IMR-90 (cell line): Measurements from ENCODE around the gene SLAMF1. TPM values are rescaled to one million over a fixed set of nuclear protein-coding genes. Genes with fewer than 3 reads are reported as not detected.

ENCODE experiments used
- ATAC-seq: fragments of 200-7000 bp; cut with Tn5 transposase; 2 replicates; pipeline ENCODE4 v1.9.1; 2020; ENCODE audit warnings: low read depth, mild to moderate bottlenecking, moderate library complexity
- BruUV-seq: library from RNA; stranded (reverse); fragments of 400-500 nt; replicated peaks from 2 replicates; lab custom pipeline; 2021; lab: Mats Ljungman, UMichigan
- CTCF ChIA-PET: fragments of 300-600 bp; formaldehyde crosslinking; extraction: SDS; loops from one replicate; lab custom pipeline; 2021; ENCODE audit warnings: antibody characterized with exemption; lab: Yijun Ruan, JAX
- POLR2A ChIA-PET: fragments of 300-600 bp; sonication (Branson Sonifier 250); formaldehyde crosslinking; loops from one replicate; lab custom pipeline; 2022; ENCODE audit warnings: antibody characterized with exemption; ENCODE audit not compliant: unreplicated experiment; lab: Charles Lee
- DNase-seq: peaks from one replicate; pipeline ENCODE4 v3.0.0; 2013
- H2AFZ ChIP-seq: replicated peaks from 2 replicates; pipeline ENCODE3; 2013; ENCODE audit warnings: low read length, mild to moderate bottlenecking; ENCODE audit not compliant: poor library complexity
- H2AK5ac ChIP-seq: 2 replicates; pipeline ENCODE4 v1.6.1; 2013; ENCODE audit warnings: low read depth, low read length, inconsistent platforms
- H2AK9ac ChIP-seq: replicated peaks from 2 replicates; pipeline ENCODE3; 2013; ENCODE audit warnings: mild to moderate bottlenecking, low read depth, low read length, moderate library complexity; ENCODE audit not compliant: poor library complexity
- H2BK120ac ChIP-seq: 2 replicates; pipeline ENCODE4 v1.6.1; 2013; ENCODE audit warnings: low read depth, low read length, inconsistent platforms
- H2BK15ac ChIP-seq: 3 replicates; pipeline ENCODE4 v1.6.1; 2013; ENCODE audit warnings: low read depth, low read length, inconsistent platforms
- H2BK20ac ChIP-seq: 2 replicates; pipeline ENCODE4 v1.6.1; 2013; ENCODE audit warnings: low read depth, mild to moderate bottlenecking, inconsistent platforms, low read length, moderate library complexity
- H2BK5ac ChIP-seq: 2 replicates; pipeline ENCODE4 v1.6.1; 2013; ENCODE audit warnings: mild to moderate bottlenecking, low read depth, low read length, inconsistent platforms; ENCODE audit not compliant: poor library complexity, severe bottlenecking
- H3K14ac ChIP-seq: replicated peaks from 2 replicates; pipeline ENCODE4 v1.6.1; 2013; ENCODE audit warnings: low read depth, low read length, inconsistent platforms
- H3K18ac ChIP-seq: 2 replicates; pipeline ENCODE4 v1.6.1; 2013; ENCODE audit warnings: low read depth, low read length, control low read depth
- H3K23ac ChIP-seq: 2 replicates; pipeline ENCODE4 v1.6.1; 2013; ENCODE audit warnings: low read depth, low read length, inconsistent platforms
- H3K27ac ChIP-seq: 2 replicates; pipeline ENCODE4 v1.5.1; 2013; ENCODE audit warnings: mild to moderate bottlenecking, control low read depth, low read length; ENCODE audit not compliant: insufficient read depth
- H3K27me3 ChIP-seq: 2 replicates; pipeline ENCODE4 v1.6.1; 2013; ENCODE audit warnings: low read length; ENCODE audit not compliant: control insufficient read depth, insufficient read depth
- H3K36me3 ChIP-seq: 2 replicates; pipeline ENCODE4 v1.6.1; 2013; ENCODE audit warnings: low read length, mixed read lengths; ENCODE audit not compliant: control insufficient read depth, insufficient read depth
- H3K4ac ChIP-seq: 2 replicates; pipeline ENCODE4 v1.6.1; 2013; ENCODE audit warnings: low read depth, low read length, inconsistent platforms
- H3K4me1 ChIP-seq: 2 replicates; pipeline ENCODE4 v1.6.1; 2013; ENCODE audit warnings: low read length, mixed read lengths; ENCODE audit not compliant: control insufficient read depth, insufficient read depth
- H3K4me2 ChIP-seq: 2 replicates; pipeline ENCODE4 v1.6.1; 2013; ENCODE audit warnings: low read depth, mild to moderate bottlenecking, control low read depth, low read length, moderate library complexity
- H3K4me3 ChIP-seq: 2 replicates; pipeline ENCODE4 v1.5.1; 2013; ENCODE audit warnings: low read depth, mild to moderate bottlenecking, control low read depth, low read length, moderate library complexity; ENCODE audit not compliant: insufficient read depth
- H3K56ac ChIP-seq: 2 replicates; pipeline ENCODE4 v1.6.1; 2013; ENCODE audit warnings: low read length, inconsistent platforms; ENCODE audit not compliant: insufficient read depth; ENCODE audit errors: extremely low read depth
- H3K79me1 ChIP-seq, 2 experiments: 2 replicates each; pipeline ENCODE4 v1.6.1; 2013; ENCODE audit warnings: low read length in 2 of 2, inconsistent platforms in 1 of 2, low read depth in 1 of 2
- H3K9ac ChIP-seq: 2 replicates; pipeline ENCODE4 v1.6.1; 2013; ENCODE audit warnings: low read depth, low read length, control low read depth
- H3K9me1 ChIP-seq: 2 replicates; pipeline ENCODE4 v1.6.1; 2013; ENCODE audit warnings: low read length, inconsistent platforms; ENCODE audit not compliant: insufficient read depth
- H3K9me3 ChIP-seq: 2 replicates; pipeline ENCODE4 v1.6.1; 2013; ENCODE audit warnings: low read length; ENCODE audit not compliant: control insufficient read depth, insufficient read depth
- H4K20me1 ChIP-seq: 2 replicates; pipeline ENCODE4 v1.6.1; 2013; ENCODE audit warnings: low read length, inconsistent platforms; ENCODE audit not compliant: insufficient read depth
- H4K5ac ChIP-seq: 2 replicates; pipeline ENCODE4 v1.6.1; 2013; ENCODE audit warnings: mild to moderate bottlenecking, low read depth, low read length, control low read depth
- H4K8ac ChIP-seq, 2 experiments: 2 replicates each; pipeline ENCODE4 v1.6.1; 2013; ENCODE audit warnings: low read depth in 2 of 2, low read length in 2 of 2, control low read depth in 1 of 2, inconsistent platforms in 1 of 2
- H4K91ac ChIP-seq: 2 replicates; pipeline ENCODE4 v1.6.1; 2013; ENCODE audit warnings: low read depth, low read length, inconsistent platforms; ENCODE audit not compliant: insufficient read depth
- BHLHE40 ChIP-seq: fragments of 150-350 bp; IDR thresholded peaks from 2 replicates; pipeline ENCODE4 v1.6.1; 2016; ENCODE audit warnings: mild to moderate bottlenecking, low read depth, low read length
- CEBPB ChIP-seq: IDR thresholded peaks from 2 replicates; pipeline ENCODE4 v1.6.1; 2012; ENCODE audit warnings: low read depth, low read length, improper control_type of control experiment
- CHD1 ChIP-seq: IDR thresholded peaks from 2 replicates; pipeline ENCODE4 v1.6.1; 2012; ENCODE audit warnings: low read depth, low read length, improper control_type of control experiment
- CTCF ChIP-seq: conservative IDR thresholded peaks from 2 replicates; pipeline ENCODE4 v1.5.1; 2012; ENCODE audit warnings: mild to moderate bottlenecking, low read depth, low read length, improper control_type of control experiment
- ELK1 ChIP-seq: fragments of 150-350 bp; IDR thresholded peaks from 2 replicates; pipeline ENCODE4 v1.6.1; 2016; ENCODE audit warnings: low read depth, mild to moderate bottlenecking, low read length, moderate library complexity, borderline replicate concordance
- FOS ChIP-seq: fragments of 150-350 bp; IDR thresholded peaks from 2 replicates; pipeline ENCODE4 v1.6.1; 2016; ENCODE audit warnings: low read depth, low read length
- MAFK ChIP-seq: IDR thresholded peaks from 2 replicates; pipeline ENCODE4 v1.6.1; 2012; ENCODE audit warnings: low read depth, low read length, improper control_type of control experiment
- MAZ ChIP-seq: IDR thresholded peaks from 2 replicates; pipeline ENCODE4 v1.6.1; 2012; ENCODE audit warnings: low read depth, mild to moderate bottlenecking, low read length, improper control_type of control experiment, moderate library complexity, borderline replicate concordance
- MXI1 ChIP-seq: IDR thresholded peaks from 2 replicates; pipeline ENCODE4 v1.6.1; 2012; ENCODE audit warnings: low read depth, mild to moderate bottlenecking, low read length, moderate library complexity, borderline replicate concordance
- NFE2L2 ChIP-seq: fragments of 150-350 bp; IDR thresholded peaks from 2 replicates; pipeline ENCODE4 v1.6.1; 2016; ENCODE audit warnings: low read depth, mild to moderate bottlenecking, low read length
- POLR2A ChIP-seq: IDR thresholded peaks from 2 replicates; pipeline ENCODE4 v1.6.1; 2012; ENCODE audit warnings: mild to moderate bottlenecking, low read depth, low read length
- RAD21 ChIP-seq: IDR thresholded peaks from 2 replicates; pipeline ENCODE4 v1.6.1; 2012; ENCODE audit warnings: low read length, improper control_type of control experiment
- RCOR1 ChIP-seq: IDR thresholded peaks from 2 replicates; pipeline ENCODE4 v1.6.1; 2012; ENCODE audit warnings: mild to moderate bottlenecking, low read length, improper control_type of control experiment; ENCODE audit not compliant: insufficient replicate concordance
- RFX5 ChIP-seq: IDR thresholded peaks from 2 replicates; pipeline ENCODE4 v1.8.0; 2012; ENCODE audit warnings: low read depth, mild to moderate bottlenecking, low read length, moderate library complexity
- SMC3 ChIP-seq: fragments of 150-350 bp; IDR thresholded peaks from 2 replicates; pipeline ENCODE4 v1.6.1; 2016; ENCODE audit warnings: low read depth, mild to moderate bottlenecking, antibody characterized with exemption, low read length, moderate library complexity
- USF2 ChIP-seq: fragments of 150-350 bp; IDR thresholded peaks from 2 replicates; pipeline ENCODE4 v1.6.1; 2017; ENCODE audit warnings: mild to moderate bottlenecking, antibody characterized with exemption, low read length, low read depth
- WGBS, 2 experiments: methylation state at CpG; one replicate each; pipeline versions ENCODE4 v1.1.5 to v1.1.7; 2013; ENCODE audit warnings: missing lambda C conversion rate in 2 of 2; ENCODE audit not compliant: insufficient read length in 1 of 2; ENCODE audit errors: extremely low coverage in 2 of 2; 5-methylcytosine and 5-hydroxymethylcytosine counted together
- dilution Hi-C: fragments of 300-500 bp; cut with HindIII; formaldehyde crosslinking; loops from one replicate; pipeline ENCODE4 v1.14.3; 2018; ENCODE audit warnings: low sequenced_read_pairs; ENCODE audit not compliant: unreplicated experiment
- in situ Hi-C: fragments of 300-500 bp; cut with MboI; formaldehyde crosslinking; loops from 3 replicates; pipeline ENCODE4 v1.14.3; 2019; ENCODE audit warnings: low sequenced_read_pairs, inconsistent platforms, mixed read lengths
- intact Hi-C: fragments of 100-400 bp; cut with micrococcal nuclease; formaldehyde crosslinking; loops from 2 replicates; pipeline ENCODE4 v1.10.0; 2022
- polyA plus RNA-seq, 3 experiments: library from polyadenylated mRNA; depleted of rRNA; stranded (reverse); fragments of >200 nt; gene quantifications; 2 replicates each; pipeline ENCODE4 v1.2.3, GENCODE V29; 2012; ENCODE audit warnings: low replicate concordance in 1 of 3
- total RNA-seq: library from RNA; depleted of rRNA; stranded (reverse); fragments of >200 nt; gene quantifications from 2 replicates; pipeline ENCODE4 v1.2.3, GENCODE V29; 2012

Gene SLAMF1
- total and polyA plus RNA-seq, 2 of the 4 experiments (the other 2 are of a cell fraction): not detected

GRCh38 chr1:160679893-160680292 lies 33.0 kb upstream of the SLAMF1 start:
- Histone ChIP-seq H3K4me2 (no peak overlapping the region), H2AFZ (no peak overlapping the region), H4K5ac (no peak overlapping the region), H4K91ac (no peak overlapping the region), H3K4me3 (no peak overlapping the region), H4K20me1 (no peaks in the 10 kb centered on the region), H3K18ac (no peak overlapping the region), H3K9ac (no peak overlapping the region), H3K56ac (no peak overlapping the region), H3K4ac (no peak overlapping the region), H4K8ac (no peak overlapping the region), H2BK20ac (no peak overlapping the region), H2BK120ac (no peak overlapping the region), H2AK5ac (no peak overlapping the region), H3K27me3 (no peaks in the 10 kb centered on the region; the same call in 1 of the 2 replicates), H3K23ac (no peak overlapping the region), H3K36me3 (no peaks in the 10 kb centered on the region), H3K79me1 (no peaks in the 10 kb centered on the region), H2BK5ac (no peak overlapping the region), H2AK9ac (no peak overlapping the region), H3K9me3 (no peaks in the 10 kb centered on the region), H3K14ac (no peak overlapping the region), H3K4me1 (no peaks in the 10 kb centered on the region), H2BK15ac (no peak overlapping the region), H3K9me1 (no peaks in the 10 kb centered on the region), H3K27ac (no peak overlapping the region)
- no TSS peak for BruUV-seq
- DNase-seq (no peak), ATAC-seq (no peak)
- dilution Hi-C loops (no loop called here), intact Hi-C loops (no loop called here), in situ Hi-C loops (loop anchor here (10.0 kb wide), 1 partner anchor 55 kb away; the partner anchor contains the start of gene SLAMF7)
- no CpG with 5 or more reads among the region's 3 CpGs for WGBS, 2 experiments
- ChIA-PET POLR2A (no interaction called here), CTCF (no interaction called here)
- TF ChIP-seq POLR2A: no peak
- TF ChIP-seq CHD1: no peak
- TF ChIP-seq ELK1: no peak
- no peak for TF ChIP-seq RCOR1
- TF ChIP-seq NFE2L2: no peak
- TF ChIP-seq BHLHE40: no peak
- TF ChIP-seq MAFK: no peak
- no peak for TF ChIP-seq FOS
- no peak for TF ChIP-seq MXI1
- TF ChIP-seq CEBPB: no peak
- TF ChIP-seq CTCF: no peak
- no peak for TF ChIP-seq MAZ
- TF ChIP-seq SMC3: no peak
- TF ChIP-seq USF2: no peak
- no peak for TF ChIP-seq RFX5
- no peak for TF ChIP-seq RAD21
